Measurements from ENCODE around the gene NRGN. TPM values are rescaled to one million over a fixed set of nuclear protein-coding genes. Genes with fewer than 3 reads are reported as not detected.

The NRGN gene
- total RNA-seq, 2 donors from 2014 or later, result 1.8 to 2.5 TPM

- DNase-seq (no peak), ATAC-seq (no peak)
- intact Hi-C loops (cut with DNase I, micrococcal nuclease), result no loop called here
Observed at GRCh38 chr11:124753624-124754023, 13.9 kb downstream of the NRGN start.

DNA sequence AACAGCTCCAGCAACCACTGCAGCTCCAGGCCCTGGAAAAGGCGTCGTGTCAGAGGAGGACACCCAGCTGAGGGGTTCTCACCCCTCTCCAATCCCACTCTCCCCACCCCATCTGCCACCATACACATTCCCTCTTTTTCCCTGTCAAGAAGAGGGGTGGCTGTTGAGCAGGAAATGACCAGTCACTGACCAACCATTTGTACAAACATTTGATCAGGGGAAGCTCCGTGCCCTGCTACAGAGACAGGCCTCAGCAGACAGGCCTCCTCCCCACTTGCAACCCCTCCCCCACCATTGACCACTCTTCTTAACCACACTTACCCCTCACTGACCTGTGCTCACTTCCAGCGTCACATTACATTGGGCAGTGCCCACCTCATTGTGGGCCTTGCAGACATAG, 14.6 kb downstream of the NRGN start:
- DNase-seq, result no peak
- intact Hi-C loops (cut with DNase I, micrococcal nuclease), result no loop called here

DNA sequence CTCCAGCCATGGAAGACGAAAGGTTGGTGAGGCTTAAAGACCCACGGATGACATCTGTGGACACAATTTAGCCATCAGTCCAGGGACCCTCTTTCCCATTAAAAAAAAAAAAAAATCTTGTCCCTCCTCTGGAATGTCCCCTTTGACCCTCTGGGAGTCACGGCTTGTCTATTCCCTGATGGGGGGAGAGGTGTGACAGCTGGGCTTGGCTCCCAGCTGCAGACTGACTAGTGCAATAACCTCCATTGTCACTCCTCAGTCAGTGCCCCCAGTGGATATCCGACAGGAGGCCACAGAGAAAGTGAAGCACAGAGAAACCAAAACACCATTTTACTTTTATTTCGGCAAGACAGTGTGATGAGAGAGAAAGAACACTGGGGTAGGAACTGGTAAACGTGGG, 15.0 kb downstream of the NRGN start:
- ATAC-seq, result no peak
- DNase-seq, result no peak
- intact Hi-C loops (cut with DNase I, micrococcal nuclease), result no loop called here

More for the DNA sequence above, 14.6 kb downstream of the NRGN start:
- ATAC-seq, result no peak

GRCh38 chr11:124756033-124756752, 16.5 kb downstream of the NRGN start:
- DNase-seq (no peak), ATAC-seq (no peak)
- intact Hi-C loops (cut with DNase I, micrococcal nuclease), result no loop called here

DNA sequence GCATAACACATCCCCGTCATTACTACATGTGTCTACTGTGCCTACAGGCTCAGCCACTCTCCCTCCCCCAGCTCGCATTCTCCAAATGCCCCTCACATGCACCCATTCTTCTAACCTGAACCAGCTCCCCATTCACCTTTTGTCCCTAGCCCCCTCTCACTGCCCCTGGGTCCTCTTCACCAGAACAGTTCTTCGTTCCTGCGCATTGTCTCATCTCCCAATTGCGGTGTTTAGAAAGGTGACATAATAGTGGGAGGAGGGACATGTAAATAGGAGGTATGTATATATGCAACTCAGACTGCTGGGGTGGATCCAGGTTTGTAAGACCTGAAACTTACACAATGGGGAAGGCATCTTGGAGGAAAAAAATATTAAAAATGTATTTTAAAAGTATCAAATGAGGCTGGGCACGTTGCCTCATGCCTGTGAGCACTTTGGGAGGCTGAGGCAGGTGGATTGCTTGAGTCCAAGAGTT, 17.0 kb downstream of the NRGN start:
- ATAC-seq (no peak), DNase-seq (no peak)
- intact Hi-C loops (cut with DNase I, micrococcal nuclease), result no loop called here

DNA sequence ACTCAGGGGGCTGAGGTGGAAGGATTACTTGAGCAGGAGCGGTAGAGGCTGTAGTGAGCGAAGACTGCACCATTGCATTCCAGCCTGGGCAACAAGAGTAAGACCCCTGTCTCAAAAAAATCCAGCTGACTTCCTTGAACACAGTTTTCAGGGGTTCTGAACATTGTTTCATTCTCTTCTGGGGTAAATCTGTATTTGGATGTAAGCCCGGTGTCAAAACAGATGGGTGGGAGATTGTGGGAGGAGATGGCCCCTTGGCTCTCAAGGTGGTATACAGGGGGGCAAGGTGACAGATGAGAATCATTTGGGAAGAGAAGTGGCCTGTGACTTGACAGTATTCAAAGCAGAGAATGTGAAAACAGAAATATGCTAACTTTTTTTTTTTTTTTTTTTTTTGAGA, 17.6 kb downstream of the NRGN start:
- DNase-seq (no peak), ATAC-seq (no peak)
- intact Hi-C loops (cut with DNase I, micrococcal nuclease), result no loop called here

DNA sequence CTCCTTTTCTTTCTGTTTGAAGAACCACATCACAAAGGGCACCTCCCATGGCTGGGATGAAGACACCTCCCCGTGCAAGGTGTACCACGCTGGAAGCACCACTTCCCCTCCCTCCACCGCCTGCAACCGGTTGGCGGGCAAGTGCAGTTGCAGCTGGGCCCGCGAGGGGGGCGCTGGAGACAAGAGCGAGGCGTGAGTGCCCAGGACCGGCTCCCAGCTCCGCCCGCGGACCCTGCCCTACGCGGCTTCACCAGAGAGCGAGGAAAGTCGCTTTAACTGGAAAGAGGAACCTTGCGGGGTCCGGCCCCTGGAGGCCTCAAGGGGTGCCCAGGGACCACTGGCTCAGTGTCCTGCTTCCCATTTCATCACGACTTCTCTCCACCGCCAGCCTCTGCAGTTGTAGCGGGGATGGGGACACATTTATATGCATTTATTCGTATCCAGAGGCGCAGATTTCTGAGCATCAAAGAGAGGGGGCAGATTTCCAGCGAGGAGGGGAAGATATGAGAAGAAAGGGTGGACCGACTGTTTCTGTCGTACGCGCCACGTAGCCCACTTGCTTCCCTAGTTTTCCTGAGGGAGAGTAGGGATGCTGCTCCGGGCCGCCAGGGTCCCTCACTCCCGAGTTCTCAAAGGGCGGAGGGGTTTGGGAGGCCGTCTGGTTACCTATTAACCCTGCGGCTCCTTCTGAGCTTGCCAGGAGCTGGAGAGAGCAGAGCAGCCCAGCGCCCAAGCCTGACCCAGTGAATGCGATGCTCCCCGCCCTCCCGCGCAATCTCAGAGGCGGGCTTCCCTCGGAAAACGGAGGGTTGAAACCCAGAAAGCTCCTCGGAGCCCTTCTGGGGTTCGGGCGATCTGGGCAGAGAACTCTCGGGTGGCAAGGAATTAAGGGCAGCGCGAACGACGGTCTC, 18.9 kb downstream of the NRGN start:
- DNase-seq (peak; percentile 92 to 93), ATAC-seq (peak; percentile 84)
- intact Hi-C loops (cut with DNase I, micrococcal nuclease), result no loop called here

DNA sequence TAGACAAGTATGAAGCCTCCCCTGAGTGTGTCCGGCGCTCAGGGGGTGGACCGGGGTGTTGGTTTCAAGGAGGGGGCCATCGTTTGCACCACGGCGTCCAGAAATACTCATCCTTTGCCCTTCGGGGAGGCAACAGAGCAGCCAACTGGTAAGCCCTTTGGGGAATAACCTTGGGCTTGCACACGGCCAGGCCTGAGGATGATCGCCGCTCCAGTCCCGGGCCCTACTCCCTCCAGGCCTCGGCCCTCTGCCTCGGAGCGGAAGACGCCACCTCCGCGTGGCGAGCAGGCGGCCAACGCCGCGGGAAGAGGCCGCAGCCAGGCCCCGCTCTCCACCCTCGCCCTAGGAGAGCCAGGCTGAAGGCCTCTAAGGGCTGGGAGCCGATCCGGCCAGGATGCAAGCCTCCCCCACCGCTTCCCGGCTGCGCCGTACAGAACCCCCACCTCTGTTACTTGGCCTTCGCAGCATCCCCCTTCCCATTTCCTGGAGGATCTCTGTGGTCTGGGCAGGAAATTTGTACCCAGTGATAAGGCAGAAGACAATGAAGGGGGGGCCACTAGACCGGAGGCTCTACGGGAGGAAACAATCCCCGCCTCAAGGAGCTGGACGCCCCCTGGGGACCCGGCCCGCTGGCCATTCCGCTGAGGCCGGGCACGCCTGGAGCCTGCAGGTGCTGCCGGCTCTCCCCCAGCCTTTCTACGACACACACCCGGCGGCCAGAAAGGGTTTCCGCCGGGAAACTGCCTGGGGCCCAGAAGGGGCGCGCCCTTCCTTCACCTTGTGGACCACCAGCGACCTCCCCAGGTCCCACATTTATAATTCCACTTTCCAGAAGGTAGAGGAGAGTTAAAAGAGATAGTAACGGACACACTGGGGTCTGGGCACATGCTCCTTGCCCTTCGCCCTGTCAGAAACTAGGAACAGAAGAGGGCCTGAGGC, 19.8 kb downstream of the NRGN start:
- ATAC-seq (no peak), DNase-seq (no peak)
- intact Hi-C loops (cut with DNase I, micrococcal nuclease), result loop anchor here (10.0 kb wide), 2 partner anchors 75 to 85 kb away; partner anchors contain the start of genes SIAE (in 1 of the 2) and SPA17 (in 1 of the 2)

DNA sequence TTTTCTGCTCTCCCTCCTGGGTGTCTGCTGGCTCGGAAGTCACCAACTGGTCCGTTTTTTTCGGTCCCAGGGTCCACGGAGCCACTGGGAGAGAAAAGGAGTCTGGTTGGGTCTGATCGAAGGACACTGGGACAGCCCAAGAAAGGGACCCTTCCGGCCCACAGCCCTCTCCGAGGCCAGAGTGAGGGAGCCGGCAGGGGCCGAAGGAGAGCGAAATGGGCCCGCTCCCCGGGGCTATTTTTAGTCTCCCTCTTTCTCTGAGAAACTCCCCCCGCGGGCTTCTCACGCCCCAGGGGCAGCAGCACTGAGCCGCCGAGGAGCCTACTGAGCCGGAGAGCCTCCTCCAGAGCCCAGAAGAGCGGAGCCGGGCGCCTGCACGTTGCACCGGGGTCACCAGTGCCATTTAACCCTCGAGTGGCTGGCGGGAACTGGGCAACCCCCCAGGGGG, 20.5 kb downstream of the NRGN start:
- no peak for ATAC-seq
- no peak for DNase-seq
- intact Hi-C loops (cut with DNase I, micrococcal nuclease), result loop anchor here (10.0 kb wide), 2 partner anchors 75 to 85 kb away; partner anchors contain the start of genes SIAE (in 1 of the 2) and SPA17 (in 1 of the 2)

- intact Hi-C loops (cut with DNase I, micrococcal nuclease), result loop anchor here (10.0 kb wide), 2 partner anchors 74 to 86 kb away; partner anchors contain the start of genes SIAE (in 1 of the 2) and SPA17 (in 1 of the 2)
- ATAC-seq (no peak), DNase-seq (no peak)
Observed at GRCh38 chr11:124760806-124761205, 21.1 kb downstream of the NRGN start.

DNA sequence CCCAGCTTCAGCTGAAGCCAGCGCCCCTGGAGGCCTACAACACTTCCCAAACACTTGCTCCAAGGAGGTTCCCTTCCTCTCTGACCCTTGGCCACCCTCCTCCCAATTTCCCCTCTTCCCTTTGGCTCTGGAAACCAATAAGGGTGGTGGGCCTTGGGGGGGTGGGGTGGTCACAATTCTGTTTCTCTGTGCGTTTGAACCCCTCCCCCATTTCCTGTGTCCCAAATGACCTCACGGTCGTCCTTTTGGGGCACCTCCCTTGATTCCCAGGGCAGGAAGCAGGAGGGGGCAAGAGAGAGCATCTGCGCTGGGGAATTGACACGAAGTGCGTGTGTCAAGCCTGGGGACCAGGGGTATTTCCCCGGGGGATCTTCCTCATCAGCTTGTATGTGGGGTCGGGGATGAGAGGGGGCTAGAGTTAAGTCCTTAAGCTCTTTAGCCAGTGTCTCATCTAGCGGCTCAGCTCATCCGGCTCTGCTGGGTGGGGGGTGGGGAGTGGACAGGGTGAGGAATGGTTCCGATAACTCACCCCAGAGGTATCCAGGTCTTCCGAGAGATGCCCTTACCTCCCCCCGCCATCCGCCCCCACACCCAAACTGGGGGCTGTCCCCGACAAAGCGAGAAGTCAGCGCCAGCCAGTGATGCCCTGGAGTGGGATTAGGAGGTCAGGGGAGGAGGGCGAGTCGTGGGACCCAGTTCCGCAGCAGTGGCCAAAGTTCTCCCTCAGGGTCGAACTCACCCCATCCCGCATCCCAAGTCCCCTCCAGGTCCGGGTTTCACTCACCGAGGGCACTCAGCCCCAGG, 21.8 kb downstream of the NRGN start:
- intact Hi-C loops (cut with DNase I, micrococcal nuclease), result loop anchor here (2.0 to 10.0 kb wide), 3 partner anchors 73 to 91 kb away; partner anchors contain the start of genes SIAE (in 1 of the 2) and SPA17 (in 1 of the 2)
- ATAC-seq, result no peak
- DNase-seq, result no peak

DNA sequence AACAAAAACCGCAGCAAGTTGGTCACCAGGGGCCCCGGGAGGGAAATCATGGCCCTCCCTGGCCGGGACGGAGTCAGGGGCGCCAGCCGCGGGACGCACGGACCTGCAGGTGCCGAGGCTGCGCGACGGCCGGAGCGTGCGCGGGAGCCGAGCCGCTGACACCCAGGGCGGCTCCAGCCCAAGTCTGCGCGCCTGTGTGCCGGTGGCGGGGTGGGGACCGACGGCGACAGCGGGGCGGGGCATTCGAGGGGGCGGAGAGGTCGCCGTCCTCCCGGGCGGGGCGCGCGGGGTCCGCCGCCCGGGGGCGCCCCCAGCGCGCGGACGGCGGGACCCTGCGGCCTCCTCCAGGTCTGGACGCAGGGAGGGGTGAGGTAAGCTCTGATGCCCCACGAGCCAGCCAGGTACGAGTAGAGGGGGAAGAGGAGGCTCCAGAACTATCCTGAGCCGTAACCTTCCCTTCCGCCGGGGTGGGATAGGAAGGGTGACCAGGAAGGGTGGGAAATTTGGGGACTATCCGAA, 22.4 kb downstream of the NRGN start, which contains the start of gene ESAM:
TSS of gene ESAM (minus strand) at position 186 of the 519 bp plus-strand sequence. CDS start at position 50, 136 bp downstream.
- intact Hi-C loops (cut with DNase I, micrococcal nuclease), result loop anchor here (2.0 to 10.0 kb wide), 3 partner anchors 73 to 91 kb away; partner anchors contain the start of genes SIAE (in 1 of the 2) and SPA17 (in 1 of the 2)
- peak in 1 of 2 donors; percentile 84 for DNase-seq
- ATAC-seq, result peak; percentile 69

DNA sequence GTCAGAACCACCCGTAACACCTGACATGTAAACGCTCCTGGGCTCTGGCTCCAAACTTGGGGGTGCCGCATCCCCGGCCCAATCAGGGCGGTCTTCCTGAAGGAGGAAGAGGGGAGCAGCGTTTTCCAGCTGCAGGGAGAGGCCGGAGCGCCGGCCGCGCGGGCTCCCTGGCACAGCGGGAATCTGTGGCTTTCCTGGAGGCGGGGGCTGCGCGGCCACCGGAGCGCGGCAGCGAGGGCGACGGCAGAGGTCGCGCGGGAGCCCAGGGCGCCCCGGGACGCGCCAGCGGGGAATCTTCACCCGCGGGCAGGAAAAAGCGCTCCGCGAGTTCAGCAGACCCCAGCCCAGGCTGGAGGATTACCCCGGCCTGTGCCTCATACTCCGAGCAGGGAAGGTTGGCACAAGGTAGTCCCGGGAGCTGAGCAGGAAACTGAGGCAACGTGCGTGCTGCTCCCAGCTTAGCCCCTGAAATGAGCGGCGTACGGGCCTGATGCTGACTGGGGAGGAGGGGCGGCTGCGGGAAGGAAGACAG, 22.9 kb downstream of the NRGN start:
- DNase-seq (peak in 1 of 2 donors; percentile 50), ATAC-seq (peak; percentile 35)
- intact Hi-C loops (cut with DNase I, micrococcal nuclease), result loop anchor here (2.0 to 10.0 kb wide), 3 partner anchors 72 to 92 kb away; partner anchors contain the start of genes SIAE (in 1 of the 2) and SPA17 (in 1 of the 2)

DNA sequence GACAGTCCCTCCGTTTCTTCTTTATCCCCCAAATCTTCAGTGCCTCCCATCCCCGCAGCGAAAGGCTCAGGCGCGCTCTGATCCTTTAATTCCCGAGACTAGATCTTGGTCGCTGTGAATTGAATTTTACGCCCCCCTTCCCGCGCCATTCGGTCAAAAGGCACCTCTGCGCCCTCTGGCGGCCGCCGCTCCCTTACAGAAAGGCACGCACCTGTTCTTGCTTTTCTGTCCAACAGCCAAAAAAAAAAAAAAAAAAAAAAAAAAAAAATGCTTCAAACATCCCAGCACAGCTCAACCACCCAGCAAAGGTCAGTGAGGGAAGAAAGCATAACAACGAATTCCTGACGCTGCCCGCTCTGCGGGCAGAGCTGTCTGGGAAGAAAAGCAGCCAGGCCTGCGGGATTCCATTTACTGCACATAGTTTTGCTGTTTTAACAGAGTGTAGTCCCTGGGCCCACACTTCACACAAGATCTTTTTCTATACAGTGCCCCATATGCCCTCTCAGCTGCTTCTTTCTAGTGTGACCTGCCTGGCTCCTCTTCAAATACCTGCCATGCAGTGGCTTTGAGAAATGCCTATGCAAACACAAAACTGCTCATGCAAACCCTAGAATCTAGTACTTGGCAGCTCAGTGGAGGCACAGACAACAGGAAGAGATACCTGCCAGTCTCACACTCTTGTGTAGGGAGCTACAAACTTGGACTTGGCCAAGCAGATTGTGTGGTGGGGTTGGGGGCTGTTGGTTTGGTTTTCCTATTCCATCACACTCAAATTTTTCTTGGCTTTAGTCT, 23.6 kb downstream of the NRGN start:
- DNase-seq (peak; percentile 79 to 97), ATAC-seq (peak; percentile 55)
- intact Hi-C loops (cut with DNase I, micrococcal nuclease), result loop anchor here (2.0 to 10.0 kb wide), 3 partner anchors 71 to 93 kb away; partner anchors contain the start of genes SIAE (in 1 of the 2) and SPA17 (in 1 of the 2)

DNA sequence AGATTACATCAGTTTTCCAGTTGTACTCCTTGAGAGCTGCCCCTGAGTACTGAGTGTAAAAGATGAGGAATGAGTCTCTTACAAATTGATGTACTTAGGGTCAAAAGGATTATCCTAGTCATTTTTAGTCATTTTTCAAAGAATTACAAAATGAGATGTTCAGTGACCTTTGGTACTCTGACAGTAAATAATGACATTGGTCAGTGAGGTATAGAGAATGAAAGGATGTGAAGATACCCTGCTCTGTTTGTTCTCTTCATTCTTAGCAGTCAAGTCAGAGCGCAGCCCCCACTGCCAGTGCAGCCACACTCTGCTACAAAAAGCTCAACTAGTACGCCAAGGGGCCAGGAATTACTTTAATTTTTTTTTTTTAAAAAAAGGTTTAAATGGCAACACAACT, 26.4 kb downstream of the NRGN start:
- no peak for DNase-seq
- intact Hi-C loops (cut with DNase I, micrococcal nuclease), result loop anchor here (10.0 kb wide), 2 partner anchors 69 to 91 kb away; partner anchors contain the start of genes SIAE (in 1 of the 2) and SPA17 (in 1 of the 2)
- no peak for ATAC-seq

All from left colon (tissue), 2 donors.